PC-9 (cell line): ENCODE measurements around the gene IGSF6. TPM values are rescaled to one million over a fixed set of nuclear protein-coding genes. Genes with fewer than 3 reads are reported as not detected.
A peak's percentile ranks its signal among the peaks of the same experiment; 100 is the strongest.
"Not testable (repeated sequence)": the region's sequence is repeated elsewhere in the genome, so short reads cannot be mapped to it uniquely, and the experiment has no call there.

Source experiments
- BruUV-seq: library from RNA; stranded (reverse); fragments of 400-500 nt; replicated peaks from 2 replicates; lab custom pipeline; 2021; lab: Mats Ljungman, UMichigan
- CTCF ChIA-PET: fragments of 300-600 bp; sonication (Branson Sonifier 250); formaldehyde crosslinking; loops from one replicate; lab custom pipeline; 2022; ENCODE audit warnings: antibody characterized with exemption; lab: Charles Lee
- POLR2A ChIA-PET: fragments of 300-600 bp; sonication (Branson Sonifier 250); formaldehyde crosslinking; loops from one replicate; lab custom pipeline; 2022; ENCODE audit warnings: antibody characterized with exemption; ENCODE audit not compliant: unreplicated experiment; lab: Charles Lee
- DNase-seq, 2 experiments: peaks; one replicate each; pipeline versions ENCODE4 v3.0.0 to v3.0.0-alpha.2; 2015 to 2022; ENCODE audit warnings: mixed read lengths in 1 of 2
- H2AFZ ChIP-seq: fragments of 200-600 bp; sonication (generic); 2 replicates; pipeline ENCODE4 v1.8.1; 2017; ENCODE audit warnings: antibody characterized with exemption
- H3F3A ChIP-seq: fragments of 200-600 bp; sonication (generic); 2 replicates; pipeline ENCODE4 v1.8.1; 2017; ENCODE audit warnings: antibody characterized with exemption, mild to moderate bottlenecking, low read depth; ENCODE audit not compliant: insufficient read depth
- H3K27ac ChIP-seq: fragments of 200-600 bp; sonication (generic); 2 replicates; pipeline ENCODE4 v1.6.1; 2016; ENCODE audit warnings: mixed run types
- H3K27me3 ChIP-seq: fragments of 200-600 bp; sonication (generic); 2 replicates; pipeline ENCODE4 v1.6.1; 2016; ENCODE audit warnings: low read depth, mixed run types; ENCODE audit not compliant: insufficient read depth
- H3K36me3 ChIP-seq: fragments of 200-600 bp; sonication (generic); 2 replicates; pipeline ENCODE4 v1.6.1; 2016; ENCODE audit warnings: low read depth, mixed run types
- H3K4me1 ChIP-seq: fragments of 200-600 bp; sonication (generic); replicated peaks from 2 replicates; pipeline ENCODE4 v1.6.1; 2016; ENCODE audit warnings: mixed run types; ENCODE audit not compliant: insufficient read depth
- H3K4me2 ChIP-seq: fragments of 200-600 bp; sonication (generic); 2 replicates; pipeline ENCODE4 v1.6.1; 2017; ENCODE audit warnings: mixed run types
- H3K4me3 ChIP-seq: fragments of 200-600 bp; sonication (generic); 2 replicates; pipeline ENCODE4 v1.6.1; 2016; ENCODE audit warnings: mixed run types
- H3K79me2 ChIP-seq: fragments of 200-600 bp; sonication (generic); 2 replicates; pipeline ENCODE4 v1.6.1; 2017; ENCODE audit warnings: low read depth, mixed run types
- H3K9me2 ChIP-seq: fragments of 200-600 bp; sonication (generic); 2 replicates; pipeline ENCODE4 v1.8.1; 2017; ENCODE audit warnings: mild to moderate bottlenecking; ENCODE audit not compliant: insufficient read depth
- H3K9me3 ChIP-seq: fragments of 200-600 bp; sonication (generic); 2 replicates; pipeline ENCODE4 v1.8.1; 2016; ENCODE audit warnings: low read depth; ENCODE audit not compliant: insufficient read depth
- H4K20me1 ChIP-seq: fragments of 200-600 bp; sonication (generic); 2 replicates; pipeline ENCODE4 v1.8.1; 2017; ENCODE audit not compliant: insufficient read depth
- CTCF ChIP-seq: fragments of 200-600 bp; sonication (generic); conservative IDR thresholded peaks from 2 replicates; pipeline ENCODE4 v1.6.1; 2017; ENCODE audit warnings: mixed run types, antibody characterized with exemption, mild to moderate bottlenecking, moderate library complexity
- EZH2 ChIP-seq: fragments of 200-600 bp; sonication (generic); IDR thresholded peaks from 2 replicates; pipeline ENCODE4 v1.8.0; 2017; ENCODE audit warnings: antibody characterized with exemption, low read depth
- intact Hi-C: fragments of 100-400 bp; cut with micrococcal nuclease; formaldehyde crosslinking; loops from one replicate; pipeline ENCODE4 v1.10.0; 2022; ENCODE audit not compliant: unreplicated experiment
- total RNA-seq: library from RNA; stranded (reverse); gene quantifications from 2 replicates; pipeline ENCODE4 v1.2.3, GENCODE V29; 2021

IGSF6 gene
- total RNA-seq, 1 experiment from 2014 or later: not detected

DNA sequence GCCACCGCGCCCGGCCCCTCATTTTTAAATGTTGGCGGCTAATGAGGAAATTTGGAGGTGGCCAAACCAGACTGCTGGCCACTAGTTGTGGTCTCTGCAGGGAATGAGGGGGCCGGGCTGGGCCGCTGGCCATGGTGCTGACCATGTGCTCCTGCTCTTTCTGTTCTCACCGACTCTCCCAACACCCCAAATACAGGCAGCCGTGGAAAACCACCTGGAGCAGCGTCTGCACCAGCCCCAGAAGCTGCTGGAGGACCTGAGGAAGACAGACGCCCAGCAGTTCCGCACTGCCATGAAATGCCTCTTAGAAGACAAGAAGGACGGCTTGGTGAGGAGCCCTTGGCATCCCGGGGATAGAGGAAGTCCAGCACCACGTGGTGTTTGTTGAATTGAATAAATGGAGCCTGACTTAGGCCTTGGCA is 32.6 kb upstream of the IGSF6 start:
- Histone ChIP-seq H3K4me3 (no peak overlapping the region), H3K27me3 (peaks cover 16% of the 10 kb centered on the region), H3K79me2 (no peaks in the 10 kb centered on the region), H3K36me3 (no peaks in the 10 kb centered on the region), H4K20me1 (no peaks in the 10 kb centered on the region), H3K27ac (no peak overlapping the region), H3K9me3 (no peaks in the 10 kb centered on the region), H3K4me1 (no peaks in the 10 kb centered on the region), H3K4me2 (no peak overlapping the region), H2AFZ (no peak overlapping the region), H3K9me2 (no peaks in the 10 kb centered on the region), H3F3A (no peaks in the 10 kb centered on the region)
- ChIA-PET POLR2A (no interaction called here), CTCF (no interaction called here)
- BruUV-seq: no TSS peak
- no peak for TF ChIP-seq EZH2
- no peak for TF ChIP-seq CTCF
- DNase-seq: no peak
- intact Hi-C loops: no loop called here

- Histone ChIP-seq H3K4me1 (no peaks in the 10 kb centered on the region), H3K4me3 (no peak overlapping the region), H3F3A (no peaks in the 10 kb centered on the region), H3K79me2 (no peaks in the 10 kb centered on the region), H3K9me3 (no peaks in the 10 kb centered on the region), H3K27me3 (peaks cover 14% of the 10 kb centered on the region), H3K9me2 (no peaks in the 10 kb centered on the region), H3K36me3 (no peaks in the 10 kb centered on the region), H3K27ac (no peak overlapping the region), H3K4me2 (no peak overlapping the region), H4K20me1 (no peaks in the 10 kb centered on the region), H2AFZ (no peak overlapping the region)
- POLR2A ChIA-PET: no interaction called here
- intact Hi-C loops: no loop called here
- DNase-seq: no peak
- no TSS peak for BruUV-seq
- CTCF ChIA-PET: no interaction called here
- TF ChIP-seq EZH2: no peak
- TF ChIP-seq CTCF: peak; percentile 73
These were observed 31.8 kb upstream of the IGSF6 start for GRCh38 chr16:21684199-21684598.

DNA sequence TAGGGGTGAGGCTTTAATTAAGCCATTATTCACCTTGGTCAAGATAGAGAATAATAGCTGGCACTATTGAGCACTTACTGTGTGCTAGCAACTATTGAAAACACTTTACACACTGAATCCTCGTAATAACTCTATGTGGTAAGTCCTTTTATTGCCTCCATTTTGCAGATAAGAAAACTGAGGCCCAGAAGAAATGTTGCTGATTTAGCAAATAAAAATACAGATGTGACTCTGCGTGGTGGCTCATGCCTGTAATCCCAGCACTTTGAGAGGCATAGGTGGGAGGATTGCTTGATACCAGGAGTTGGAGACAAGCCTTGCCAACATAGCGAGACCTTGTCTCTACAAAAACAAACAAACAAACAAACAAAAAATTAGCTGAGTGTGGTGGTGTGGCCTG is 30.8 kb upstream of the IGSF6 start:
- DNase-seq: no peak
- intact Hi-C loops: no loop called here
- CTCF ChIA-PET: no interaction called here

DNA sequence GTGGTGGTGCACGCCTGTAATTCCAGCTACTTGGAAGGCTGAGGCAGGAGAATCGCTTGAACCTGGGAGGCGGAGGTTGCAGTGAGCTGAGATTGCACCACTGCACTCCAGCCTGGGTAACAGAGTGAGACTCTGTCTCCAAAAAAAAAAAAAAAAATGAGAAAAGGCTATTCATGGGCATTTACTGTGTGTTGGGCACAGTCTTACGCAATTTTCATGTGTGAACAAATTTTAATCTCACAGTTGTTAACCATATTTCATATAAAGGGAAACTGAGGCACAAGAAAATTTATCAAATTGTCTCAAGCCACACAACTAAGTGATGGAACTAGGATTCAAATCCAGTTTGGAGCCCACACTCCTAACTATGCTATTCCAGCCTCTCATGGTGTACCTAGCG is 28.3 kb upstream of the IGSF6 start:
- H3K4me1 ChIP-seq, H3K9me2 ChIP-seq, H3F3A ChIP-seq, POLR2A ChIA-PET, H3K79me2 ChIP-seq, H3K9me3 ChIP-seq, H3K27me3 ChIP-seq, CTCF ChIA-PET, H3K4me3 ChIP-seq, H2AFZ ChIP-seq, intact Hi-C loops, BruUV-seq, H3K36me3 ChIP-seq, H3K4me2 ChIP-seq, H3K27ac ChIP-seq, DNase-seq, H4K20me1 ChIP-seq: not testable (repeated sequence)

More for the DNA sequence above, 30.8 kb upstream of the IGSF6 start:
- Histone ChIP-seq H3F3A (no peaks in the 10 kb centered on the region), H3K9me2 (no peaks in the 10 kb centered on the region), H3K79me2 (no peaks in the 10 kb centered on the region), H2AFZ (no peak overlapping the region), H3K9me3 (no peaks in the 10 kb centered on the region), H3K27me3 (0 out of 2 replicates have a peak, but pooled peaks cover 5% of the 10 kb centered on the region), H3K36me3 (no peaks in the 10 kb centered on the region), H4K20me1 (no peaks in the 10 kb centered on the region), H3K4me2 (no peak overlapping the region), H3K4me1 (no peaks in the 10 kb centered on the region), H3K4me3 (no peak overlapping the region), H3K27ac (no peak overlapping the region)
- no peak for TF ChIP-seq EZH2
- TF ChIP-seq CTCF: no peak
- POLR2A ChIA-PET: no interaction called here
- BruUV-seq: no TSS peak

- CTCF ChIA-PET: interaction anchor here (0.6 to 0.7 kb wide), 2 partner anchors 17 to 30 kb away, joined by 9 to 12 read pairs; no protein-coding TSS in a partner anchor
- H3K27me3 ChIP-seq, H3K4me2 ChIP-seq, DNase-seq, H3K27ac ChIP-seq, intact Hi-C loops, H3F3A ChIP-seq, H3K9me3 ChIP-seq, H2AFZ ChIP-seq, H3K4me3 ChIP-seq, H4K20me1 ChIP-seq, H3K4me1 ChIP-seq, POLR2A ChIA-PET, H3K9me2 ChIP-seq, BruUV-seq, H3K36me3 ChIP-seq, H3K79me2 ChIP-seq: not testable (repeated sequence)
These were observed 22.0 kb upstream of the IGSF6 start for GRCh38 chr16:21674456-21674855.
